OCI-LY1 (cell line): ENCODE results near the gene ZBTB47.

Experiments used
- H2AFZ ChIP-seq: fragments of 200-600 bp; sonication (generic), shearing (Covaris generic); 2 replicates; pipeline ENCODE4 v1.6.0; 2014; ENCODE audit warnings: antibody characterized with exemption, mild to moderate bottlenecking, low read length
- H3F3A ChIP-seq: fragments of 200-600 bp; sonication (generic), shearing (Covaris generic); 2 replicates; pipeline ENCODE4 v1.6.0; 2014; ENCODE audit warnings: mild to moderate bottlenecking, antibody characterized with exemption, low read length, moderate library complexity; ENCODE audit not compliant: insufficient read depth
- H3K27ac ChIP-seq: fragments of 200-600 bp; sonication (generic); 2 replicates; pipeline ENCODE4 v1.5.1; 2014; ENCODE audit warnings: low read length, mixed run types, mild to moderate bottlenecking, low read depth; ENCODE audit not compliant: poor library complexity, severe bottlenecking
- H3K27me3 ChIP-seq: fragments of 200-600 bp; sonication (generic); 2 replicates; pipeline ENCODE4 v1.6.0; 2014; ENCODE audit warnings: antibody characterized with exemption, mild to moderate bottlenecking, low read length, moderate library complexity; ENCODE audit not compliant: insufficient read depth
- H3K36me3 ChIP-seq: fragments of 200-600 bp; sonication (generic); 2 replicates; pipeline ENCODE4 v1.6.1; 2014; ENCODE audit warnings: mild to moderate bottlenecking, antibody characterized with exemption, low read length, moderate library complexity, mixed read lengths; ENCODE audit not compliant: insufficient read depth
- H3K4me1 ChIP-seq: fragments of 200-600 bp; sonication (generic); 2 replicates; pipeline ENCODE4 v1.5.1; 2014; ENCODE audit warnings: mild to moderate bottlenecking, low read length, moderate library complexity; ENCODE audit not compliant: insufficient read depth, severe bottlenecking
- H3K4me2 ChIP-seq: fragments of 200-600 bp; sonication (generic), shearing (Covaris generic); 2 replicates; pipeline ENCODE4 v1.6.1; 2014; ENCODE audit warnings: low read length
- H3K4me3 ChIP-seq: fragments of 200-600 bp; sonication (generic); 2 replicates; pipeline ENCODE4 v1.5.1; 2014; ENCODE audit warnings: low read length, low read depth, mild to moderate bottlenecking, mixed read lengths; ENCODE audit not compliant: poor library complexity, severe bottlenecking
- H3K79me2 ChIP-seq: fragments of 200-600 bp; shearing (Covaris generic); 2 replicates; pipeline ENCODE4 v1.6.1; 2016; ENCODE audit warnings: mixed run types, low read length, mixed read lengths; ENCODE audit not compliant: insufficient read depth
- H3K9ac ChIP-seq: fragments of 200-600 bp; sonication (generic), shearing (Covaris generic); 2 replicates; pipeline ENCODE4 v1.6.1; 2014; ENCODE audit warnings: mild to moderate bottlenecking, low read length, mixed read lengths
- H3K9me2 ChIP-seq: fragments of 200-600 bp; sonication (generic), shearing (Covaris generic); 2 replicates; pipeline ENCODE4 v1.6.1; 2014; ENCODE audit warnings: low read depth, mild to moderate bottlenecking, low read length, mixed read lengths
- H3K9me3 ChIP-seq: fragments of 200-600 bp; shearing (Covaris generic); 2 replicates; pipeline ENCODE4 v1.6.1; 2014; ENCODE audit warnings: low read length, mixed read lengths
- H4K20me1 ChIP-seq: fragments of 200-600 bp; sonication (generic), shearing (Covaris generic); 2 replicates; pipeline ENCODE4 v1.6.0; 2016; ENCODE audit warnings: mild to moderate bottlenecking, low read length; ENCODE audit not compliant: insufficient read depth
- CTCF ChIP-seq: fragments of 200-600 bp; sonication (generic), shearing (Covaris generic); IDR thresholded peaks from 2 replicates; pipeline ENCODE4 v1.5.1; 2017; ENCODE audit warnings: mild to moderate bottlenecking, antibody characterized with exemption, low read length, moderate library complexity, mixed read lengths
- EZH2 ChIP-seq: fragments of 200-600 bp; sonication (generic), shearing (Covaris generic); IDR thresholded peaks from 2 replicates; pipeline ENCODE4 v1.8.0; 2017; ENCODE audit warnings: borderline replicate concordance, mixed run types, mild to moderate bottlenecking, antibody characterized with exemption, low read length, moderate library complexity, mixed read lengths

ZBTB47 gene

GRCh38 chr3:42661593-42662022 is 8.1 kb downstream of the ZBTB47 start:
- Histone ChIP-seq H3K79me2 (no peaks in the 10 kb centered on the region), H3K4me2 (no peak overlapping the region), H3K27me3 (no peaks in the 10 kb centered on the region), H3K36me3 (no peaks in the 10 kb centered on the region), H3K9me2 (no peaks in the 10 kb centered on the region), H3K9me3 (no peaks in the 10 kb centered on the region), H3K27ac (no peak overlapping the region), H3F3A (no peaks in the 10 kb centered on the region), H4K20me1 (no peaks in the 10 kb centered on the region), H3K4me3 (no peak overlapping the region), H2AFZ (no peak overlapping the region), H3K4me1 (peaks cover 12% of the 10 kb centered on the region), H3K9ac (no peak overlapping the region)
- TF ChIP-seq EZH2 (no peak), CTCF (no peak)

GRCh38 chr3:42662037-42662812 is 8.7 kb downstream of the ZBTB47 start:
- Histone ChIP-seq H3K9me2 (no peaks in the 10 kb centered on the region), H3K27ac (no peak overlapping the region), H3K4me2 (no peak overlapping the region), H3K27me3 (no peaks in the 10 kb centered on the region), H3K9me3 (no peaks in the 10 kb centered on the region), H3K36me3 (no peaks in the 10 kb centered on the region), H3K4me1 (peaks cover 12% of the 10 kb centered on the region), H3F3A (no peaks in the 10 kb centered on the region), H3K79me2 (no peaks in the 10 kb centered on the region), H4K20me1 (no peaks in the 10 kb centered on the region), H3K9ac (no peak overlapping the region), H3K4me3 (no peak overlapping the region), H2AFZ (no peak overlapping the region)
- TF ChIP-seq CTCF (no peak), EZH2 (no peak)

- no peaks in the 10 kb centered on the region for H4K20me1 ChIP-seq
- no peak overlapping the region for H3K4me3 ChIP-seq
- no peak overlapping the region for H2AFZ ChIP-seq
- H3K4me2 ChIP-seq = no peak overlapping the region
- peaks cover 12% of the 10 kb centered on the region for H3K4me1 ChIP-seq
- H3K27ac ChIP-seq = no peak overlapping the region
- no peaks in the 10 kb centered on the region for H3F3A ChIP-seq
- H3K9ac ChIP-seq = no peak overlapping the region
- TF ChIP-seq CTCF (no peak), EZH2 (no peak)
- H3K27me3 ChIP-seq = no peaks in the 10 kb centered on the region
- H3K79me2 ChIP-seq = no peaks in the 10 kb centered on the region
- no peaks in the 10 kb centered on the region for H3K36me3 ChIP-seq
- no peaks in the 10 kb centered on the region for H3K9me3 ChIP-seq
- no peaks in the 10 kb centered on the region for H3K9me2 ChIP-seq
Observed at GRCh38 chr3:42662813-42663535, 9.5 kb downstream of the ZBTB47 start.
